NB4 (cell line): ENCODE data around the gene NCK2.

Source experiments
- CTCF ChIP-seq: IDR thresholded peaks from one replicate; pipeline ENCODE4 v1.5.1; 2012; ENCODE audit warnings: low read depth, low read length
- MAX ChIP-seq: IDR thresholded peaks from 2 replicates; pipeline ENCODE4 v1.6.1; 2011; ENCODE audit warnings: low read depth, low read length
- MYC ChIP-seq: IDR thresholded peaks from 2 replicates; pipeline ENCODE4 v1.6.1; 2011; ENCODE audit warnings: low read depth, low read length
- POLR2A ChIP-seq: IDR thresholded peaks from 2 replicates; pipeline ENCODE4 v1.6.1; 2011; ENCODE audit warnings: mild to moderate bottlenecking; ENCODE audit not compliant: insufficient read length; ENCODE audit errors: extremely low read depth

GRCh38 chr2:105765415-105766299, 20.9 kb downstream of the NCK2 start:
- no peak for TF ChIP-seq MYC
- TF ChIP-seq CTCF, result no peak
- TF ChIP-seq POLR2A, result no peak
- no peak for TF ChIP-seq MAX
